Adrenal gland (tissue), 12 donors: ENCODE data around the gene PER1. TPM values are rescaled to one million over a fixed set of nuclear protein-coding genes. Genes with fewer than 3 reads are reported as not detected.

Source experiments
- DNase-seq, 7 donors: peaks; one replicate each; pipeline ENCODE4 v3.0.0-alpha.2; 2019 to 2020
- H3K27ac ChIP-seq, 5 donors: fragments of 200-600 bp; sonication (generic) in 4 of 5; 1 replicate in 3 of 5; 2 replicates in 2 of 5; pipeline versions ENCODE4 v1.5.1 to v1.8.0; 2016 to 2020; ENCODE audit warnings: mild to moderate bottlenecking in 1 of 5
- H3K27me3 ChIP-seq: fragments of 200-600 bp; 2 replicates; pipeline ENCODE4 v1.8.0; 2021
- H3K36me3 ChIP-seq, 2 donors: fragments of 200-600 bp; replicated peaks in 1 of 2; 1 replicate in 1 of 2; 2 replicates in 1 of 2; pipeline versions ENCODE4 v1.5.1 to v1.8.0; 2018 to 2022
- H3K4me1 ChIP-seq, 2 donors: fragments of 200-600 bp; replicated peaks in 1 of 2; 1 replicate in 1 of 2; 2 replicates in 1 of 2; pipeline versions ENCODE4 v1.5.1 to v1.8.0; 2018 to 2021
- H3K4me3 ChIP-seq, 4 donors: fragments of 200-600 bp; sonication (generic) in 3 of 4; one replicate each; pipeline ENCODE4 v1.5.1; 2016 to 2018
- H3K9me3 ChIP-seq, 3 donors: fragments of 200-600 bp; sonication (generic) in 1 of 3; replicated peaks in 1 of 3; 1 replicate in 2 of 3; 2 replicates in 1 of 3; pipeline versions ENCODE4 v1.5.1 to v1.8.0; 2016 to 2021
- CTCF ChIP-seq, 6 experiments: fragments of 450-650 bp in 4 of 6; fragments of 200-600 bp in 2 of 6; sonication (generic) in 1 of 6; IDR thresholded peaks; 1 replicate in 5 of 6; 2 replicates in 1 of 6; pipeline versions ENCODE4 v1.5.1 to v1.8.0; 2016 to 2021; ENCODE audit warnings: antibody characterized with exemption in 6 of 6, mild to moderate bottlenecking in 2 of 6, moderate library complexity in 1 of 6
- POLR2A ChIP-seq, 2 donors: fragments of 450-650 bp; IDR thresholded peaks; one replicate each; pipeline ENCODE4 v1.6.1; 2017; ENCODE audit warnings: antibody characterized with exemption in 2 of 2, mild to moderate bottlenecking in 2 of 2, moderate library complexity in 1 of 2
- WGBS, 4 donors: extraction: QIAGEN DNeasy Blood & Tissue Kit in 2 of 4; methylation state at CpG; one replicate each; pipeline versions ENCODE4 v1.1.5 to v1.1.7; 2013 to 2017; 5-methylcytosine and 5-hydroxymethylcytosine counted together
- intact Hi-C, 2 donors: fragments of 100-400 bp; cut with DNase I; formaldehyde crosslinking; loops; one replicate each; pipeline versions ENCODE4 v1.14.1 to v1.15.0; 2022 to 2023
- polyA plus RNA-seq, 3 donors: library from polyadenylated mRNA; stranded (reverse); fragments of 200-250 nt in 2 of 3; fragments of 350-450 nt in 1 of 3; fragmentation: Illumina TruSeq in 1 of 3; extraction: RNeasy Lipid Tissue Mini Kit (QIAGEN cat#74804) in 1 of 3; gene quantifications; one replicate each; pipeline ENCODE4 v1.2.3, GENCODE V29; 2013 to 2014
- total RNA-seq, 9 donors: library from RNA; depleted of rRNA in 4 of 9; stranded (reverse); fragments of >200 nt in 4 of 9; fragments of 120-200 nt in 1 of 9; fragmentation: NEBNext Ultra II Directional in 1 of 9; extraction: Animal tissue kit (Norgen Biotek cat#: 25700) in 1 of 9; gene quantifications; one replicate each; pipeline versions ENCODE4 v1.1.0 to v1.2.4, GENCODE V29; 2013 to 2023
- donor health status: healthy with polysubstance abuse.
- donor health status: Bipolar disorder and iron deficiency.
- donor health status: DM: yes; HTN: yes; CAD: no.
- donor health status: DM: no; HTN: no; CAD: no.
- donor health status: DM: no; HTN: no; CAD: no.
- donor health status: DM: yes; HTN: yes; CAD: no.

PER1 gene
- total and polyA plus RNA-seq, 12 donors: 9.9 to 360 (median 108) TPM

DNA sequence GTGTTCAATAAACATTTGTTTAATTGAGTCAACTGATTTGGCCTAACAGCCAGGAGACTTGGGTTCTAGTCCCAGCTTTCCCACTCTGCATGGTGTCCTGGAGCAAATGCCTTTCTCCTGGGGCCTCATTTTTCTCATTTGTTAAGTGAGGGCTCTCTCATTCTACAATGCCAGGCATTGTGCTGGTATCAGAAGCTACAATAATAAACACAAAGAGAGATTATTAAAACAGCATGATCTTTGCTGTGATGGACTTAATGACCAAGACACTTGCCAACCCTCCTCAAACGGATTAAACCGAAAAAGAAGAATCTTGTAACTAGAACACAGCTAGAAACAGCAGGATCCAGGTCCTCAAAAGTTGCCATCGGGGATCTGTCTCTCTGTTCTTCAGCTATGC lies 15.3 kb upstream of the PER1 start:
- Histone ChIP-seq H3K27me3 (no peaks in the 10 kb centered on the region), H3K36me3 (no peaks in the 10 kb centered on the region), H3K4me1 (peaks cover 20 to 24% of the 10 kb centered on the region in 2 donors), H3K9me3 (no peaks in the 10 kb centered on the region), H3K4me3 (no peak overlapping the region), H3K27ac (no peak overlapping the region)
- WGBS, 4 donors: 87 to 94% (median 89%) methylated on average over 3 of the region's 3 CpGs
- DNase-seq: no peak
- intact Hi-C loops: no loop called here
- TF ChIP-seq CTCF (IDR thresholded peaks at IDR 0.05): no peak
- no peak for TF ChIP-seq POLR2A (IDR thresholded peaks at IDR 0.05)

GRCh38 chr17:8166731-8167130 lies 14.5 kb upstream of the PER1 start:
- WGBS, 4 donors: 90 to 98% (median 93%) methylated on average over 6 of the region's 6 CpGs

DNA sequence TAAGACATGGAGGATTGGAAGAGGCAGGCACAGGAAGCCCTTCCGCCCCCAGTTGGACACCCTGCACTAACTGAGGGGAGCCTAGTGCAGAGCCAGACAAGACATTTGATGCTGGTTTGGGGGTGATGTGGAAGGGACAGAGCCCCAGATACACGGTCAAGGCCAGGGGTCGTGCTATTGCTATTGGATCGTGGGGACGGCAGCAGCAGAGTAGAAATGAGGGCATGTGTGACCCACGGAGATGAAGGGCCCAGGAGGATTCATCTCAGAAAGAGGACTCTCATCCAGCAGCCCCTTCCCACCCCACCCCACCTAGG lies 12.6 kb upstream of the PER1 start:
- no peaks in the 10 kb centered on the region for H3K27me3 ChIP-seq
- intact Hi-C loops: no loop called here
- DNase-seq: no peak
- no peak for TF ChIP-seq POLR2A (IDR thresholded peaks at IDR 0.05)
- no peak for TF ChIP-seq CTCF (IDR thresholded peaks at IDR 0.05)
- H3K9me3 ChIP-seq: no peaks in the 10 kb centered on the region
- WGBS, 4 donors: 46 to 56% (median 48%) methylated on average over 6 of the region's 6 CpGs
- peaks cover 31 to 37% of the 10 kb centered on the region in 2 donors for H3K4me1 ChIP-seq
- H3K36me3 ChIP-seq: peaks cover 0 to 14% of the 10 kb centered on the region in 2 donors
- no peak overlapping the region for H3K4me3 ChIP-seq
- H3K27ac ChIP-seq: peak overlapping the region; percentile 94 to 100 (median 99)

More at GRCh38 chr17:8166731-8167130, 14.5 kb upstream of the PER1 start:
- H3K4me3 ChIP-seq: no peak overlapping the region
- intact Hi-C loops: no loop called here
- no peaks in the 10 kb centered on the region for H3K9me3 ChIP-seq
- DNase-seq: no peak
- H3K27ac ChIP-seq: peak overlapping the region in 3 of 5 donors; percentile 72 to 88 (median 76)
- TF ChIP-seq CTCF (IDR thresholded peaks at IDR 0.05) (no peak), POLR2A (IDR thresholded peaks at IDR 0.05) (no peak)
- H3K27me3 ChIP-seq: no peaks in the 10 kb centered on the region
- peaks cover 24 to 25% of the 10 kb centered on the region in 2 donors for H3K4me1 ChIP-seq
- no peaks in the 10 kb centered on the region for H3K36me3 ChIP-seq

DNA sequence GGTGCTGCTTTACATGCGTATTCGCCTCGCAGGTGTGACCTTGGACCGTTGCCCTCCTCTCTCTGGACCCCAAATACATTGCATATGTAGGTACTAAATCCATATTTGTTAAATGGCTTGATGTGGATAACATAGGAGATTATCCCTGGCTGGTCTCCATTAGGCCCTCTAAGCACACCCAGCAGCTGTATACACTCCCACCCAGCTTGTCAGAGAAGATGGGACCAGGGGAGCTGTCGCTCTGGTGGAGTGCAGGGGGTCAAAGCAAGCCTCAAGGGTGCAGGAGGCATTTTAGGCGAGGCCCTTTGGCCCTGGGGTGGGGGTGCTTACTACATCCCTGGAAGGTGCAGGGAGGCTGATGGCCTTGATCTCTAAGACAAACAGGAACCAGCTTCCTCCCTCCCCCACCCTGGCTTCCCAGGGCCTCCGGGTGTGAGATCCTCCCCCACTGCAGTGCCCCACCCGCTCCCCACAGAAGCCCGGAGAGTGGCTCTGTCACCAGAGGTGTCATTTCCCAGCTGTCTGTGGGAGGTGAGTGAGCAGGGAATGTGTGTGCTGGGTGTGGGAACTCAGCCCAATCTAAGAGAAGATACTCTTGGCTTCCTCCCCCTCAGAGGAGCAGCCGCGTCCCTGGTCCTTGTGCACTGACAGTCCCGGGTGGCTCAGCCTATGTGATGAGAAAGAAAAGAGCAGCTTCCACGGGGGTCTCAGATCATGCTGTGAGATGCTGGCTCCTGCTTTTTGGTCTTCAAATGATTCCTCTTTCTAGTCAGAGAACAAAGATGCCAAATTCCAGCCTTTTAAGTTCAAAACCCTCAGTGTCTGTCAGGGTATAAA lies 12.0 kb upstream of the PER1 start:
- no peak overlapping the region for H3K4me3 ChIP-seq

More for the DNA sequence above, 12.0 kb upstream of the PER1 start:
- Histone ChIP-seq H3K36me3 (peaks cover 0 to 20% of the 10 kb centered on the region in 2 donors), H3K27ac (peak overlapping the region; percentile 94 to 100 (median 99)), H3K9me3 (no peaks in the 10 kb centered on the region), H3K27me3 (no peaks in the 10 kb centered on the region), H3K4me1 (peaks cover 31 to 39% of the 10 kb centered on the region in 2 donors)
- intact Hi-C loops: no loop called here
- DNase-seq: peak; percentile 77 to 91 (median 86)
- TF ChIP-seq CTCF (IDR thresholded peaks at IDR 0.05) (no peak), POLR2A (IDR thresholded peaks at IDR 0.05) (peak in 1 of 2 donors; percentile 32)
- WGBS, 4 donors: 8 to 14% (median 11%) methylated on average over 10 to 13 of the region's 13 CpGs
